Activated naive CD4-positive, alpha-beta T cell (primary cell): ENCODE data around the gene ADAMTS14.
"Not testable (repeated sequence)": the region's sequence is repeated elsewhere in the genome, so short reads cannot be mapped to it uniquely, and the experiment has no call there.

Experiments
- DNase-seq, 4 experiments: peaks; one replicate each; lab custom pipeline; 2025; lab: John Stamatoyannopoulos, UW

Gene ADAMTS14

GRCh38 chr10:70655316-70655715, 17.0 kb upstream of the ADAMTS14 start:
- no peak for DNase-seq

GRCh38 chr10:70656489-70656888, 15.8 kb upstream of the ADAMTS14 start:
- DNase-seq, result no peak

GRCh38 chr10:70657041-70657440, 15.3 kb upstream of the ADAMTS14 start:
- no peak for DNase-seq

DNA sequence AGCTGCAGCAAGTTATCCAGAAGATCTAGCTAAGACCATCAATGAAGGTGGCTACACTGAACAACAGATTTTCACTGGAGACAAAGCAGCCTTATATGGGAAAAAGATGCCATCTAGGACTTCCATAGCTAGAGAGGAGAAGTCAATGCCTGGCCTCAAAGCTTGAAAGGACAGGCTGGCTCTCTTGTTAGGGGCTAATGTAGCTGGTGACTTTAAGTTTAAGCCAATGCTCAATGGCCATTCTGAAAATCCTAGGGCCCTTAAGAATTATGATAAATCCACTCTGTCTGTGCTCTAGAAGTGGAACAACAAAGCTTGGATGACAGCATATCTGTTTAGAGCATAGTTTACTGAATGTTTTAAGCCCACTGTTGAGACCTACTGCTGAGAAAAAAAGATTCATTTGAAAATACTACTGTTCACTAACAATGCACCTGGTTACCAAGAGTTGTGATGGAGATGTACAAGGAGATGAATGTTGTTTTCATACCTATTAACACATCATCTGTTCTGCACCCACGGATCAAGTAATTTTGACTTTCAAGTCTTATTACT, 13.6 kb upstream of the ADAMTS14 start:
- DNase-seq, result no peak

DNA sequence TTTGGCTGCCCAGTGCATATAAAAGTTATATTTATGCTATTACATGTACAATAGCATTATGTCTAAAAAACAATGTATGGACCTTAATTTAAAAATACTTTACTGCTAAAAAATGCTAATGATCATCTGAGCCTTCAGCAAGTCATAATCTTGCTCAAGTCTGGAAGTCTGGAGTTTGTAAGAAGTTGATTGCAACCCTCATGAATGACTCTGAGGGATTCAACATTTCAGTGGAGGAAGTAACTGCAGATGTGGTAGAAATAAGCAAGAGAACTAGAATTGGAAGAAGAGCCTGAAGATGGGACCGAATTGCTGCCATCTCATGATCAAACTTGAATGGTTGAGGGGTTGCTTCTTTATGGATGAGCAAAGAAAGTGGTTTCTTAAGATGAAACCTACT, 13.0 kb upstream of the ADAMTS14 start:
- DNase-seq, result no peak

DNA sequence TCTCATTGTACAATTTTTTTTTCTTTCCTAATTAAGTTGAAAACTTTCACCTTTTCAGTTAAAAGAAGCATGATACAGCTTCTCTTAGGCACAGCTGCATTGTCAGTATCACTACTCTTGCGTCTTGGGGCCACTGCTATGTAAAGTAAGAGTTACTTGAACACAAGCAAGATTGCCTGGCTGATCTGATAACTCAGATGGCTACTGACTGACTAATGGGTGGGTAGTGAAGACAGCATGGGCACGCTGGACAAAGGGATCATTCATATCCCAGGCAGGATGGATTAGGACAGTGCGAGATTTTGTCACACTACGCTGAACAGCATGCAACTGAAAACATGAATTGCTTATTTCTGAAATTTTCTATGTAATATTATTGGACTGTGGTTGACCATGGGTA, 11.6 kb upstream of the ADAMTS14 start:
- DNase-seq, result no peak

DNA sequence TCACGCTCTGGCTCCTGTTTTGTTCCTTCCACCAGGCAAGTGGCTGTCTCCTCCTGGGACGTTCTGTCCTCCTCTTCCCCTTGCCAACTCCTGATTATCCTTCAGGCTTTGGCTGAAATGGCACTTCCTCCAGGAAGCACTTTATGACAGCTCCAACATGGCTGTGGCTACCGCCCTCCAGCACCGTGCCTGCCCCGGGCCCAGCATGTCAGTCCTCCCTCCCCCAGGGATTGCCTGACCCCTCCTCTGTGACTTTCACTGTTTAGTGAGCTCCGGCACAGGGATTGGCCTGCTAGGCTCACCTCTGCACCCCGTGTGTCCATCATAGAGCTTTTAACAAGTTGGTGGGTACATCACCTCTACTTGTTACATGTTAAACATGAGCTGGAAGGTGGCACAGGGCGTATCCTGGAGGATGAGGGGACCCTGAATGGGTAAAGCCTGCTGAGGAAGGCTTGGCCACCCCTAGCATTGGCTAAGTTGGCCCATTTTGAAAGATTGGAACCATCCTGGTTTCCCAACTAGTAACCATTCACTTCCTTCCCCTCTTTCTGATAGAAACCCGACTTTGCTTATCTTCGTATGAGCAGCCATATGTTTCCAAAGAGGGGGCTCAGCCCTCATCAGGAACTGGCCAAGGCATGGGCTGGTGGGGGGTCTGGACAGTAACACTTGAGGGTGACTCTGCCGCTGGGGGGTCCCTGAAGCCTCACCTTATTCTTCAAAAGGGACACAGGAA, 10.5 kb upstream of the ADAMTS14 start:
- DNase-seq, result no peak

- DNase-seq, result no peak
Observed at GRCh38 chr10:70662362-70663220, 9.7 kb upstream of the ADAMTS14 start.

DNA sequence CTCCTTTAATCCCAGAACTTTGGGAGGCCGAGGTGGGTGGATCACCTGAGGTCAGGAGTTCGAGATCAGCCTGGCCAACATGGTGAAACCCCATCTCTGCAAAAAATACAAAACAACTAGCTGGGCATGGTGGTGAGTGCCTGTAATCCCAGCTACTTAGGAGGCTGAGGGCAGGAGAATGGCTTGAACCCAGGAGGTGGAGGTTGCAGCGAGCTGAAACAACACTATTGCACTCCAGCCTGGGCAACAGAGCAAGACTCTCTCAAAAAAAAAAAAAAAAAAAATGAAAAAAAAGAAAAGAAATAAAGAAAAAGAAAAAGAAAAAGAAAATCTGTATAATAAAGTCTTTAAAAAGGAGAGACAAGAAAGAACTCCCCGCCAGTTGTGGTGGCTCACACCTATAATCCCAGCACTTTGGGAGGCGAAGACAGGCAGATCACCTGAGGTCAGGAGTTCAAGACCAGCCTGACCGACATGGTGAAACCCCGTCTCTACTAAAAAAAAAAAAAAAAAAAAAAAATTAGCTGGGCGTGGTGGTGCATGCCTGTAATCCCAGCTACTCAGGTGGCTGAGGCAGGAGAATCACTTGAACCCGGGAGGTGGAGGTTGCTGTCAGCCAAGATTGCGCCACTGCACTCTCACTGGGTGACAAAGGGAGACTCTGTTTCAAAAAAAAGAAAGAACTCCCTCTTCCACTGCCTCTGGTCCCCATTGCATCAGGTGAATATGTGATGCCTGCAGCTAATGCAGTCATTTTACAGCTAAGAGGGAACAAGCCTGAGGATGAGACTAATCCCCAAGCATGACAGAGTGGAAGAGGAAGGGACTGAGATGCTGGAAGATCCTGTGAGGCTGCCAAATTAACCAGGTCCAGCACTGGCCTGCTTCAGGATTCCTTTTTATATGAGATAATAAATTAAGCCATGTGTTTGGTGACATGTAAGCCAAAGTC, 8.6 kb upstream of the ADAMTS14 start:
- DNase-seq, result not testable (repeated sequence)

DNA sequence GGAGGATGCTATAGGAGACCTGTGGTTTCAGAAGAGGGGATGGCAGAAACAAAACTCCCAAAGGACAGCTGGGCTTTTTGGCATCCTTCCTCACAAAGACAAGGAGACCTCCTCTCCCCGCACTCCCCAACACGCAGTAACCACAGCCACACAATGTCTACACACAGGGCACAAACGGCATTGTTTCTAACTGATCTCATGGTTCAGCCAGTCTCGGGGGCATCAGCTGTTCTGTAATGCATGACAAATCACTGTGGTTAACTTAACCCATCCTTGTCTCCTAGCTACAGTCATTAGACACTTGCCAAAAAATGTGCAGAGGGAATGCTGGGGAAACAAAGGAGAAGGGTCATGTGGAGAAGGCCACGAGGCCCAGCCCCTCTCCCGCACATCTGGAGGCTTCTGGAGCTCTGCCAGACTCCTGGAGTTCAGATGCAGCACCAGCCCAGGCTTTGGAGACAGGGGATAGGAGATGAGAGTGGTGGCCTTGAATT, 7.6 kb upstream of the ADAMTS14 start:
- no peak for DNase-seq

- DNase-seq, result no peak
Observed at GRCh38 chr10:70666960-70667798, 5.1 kb upstream of the ADAMTS14 start.

GRCh38 chr10:70667818-70668217, 4.5 kb upstream of the ADAMTS14 start:
- DNase-seq, result not testable (repeated sequence)

- DNase-seq, result no peak
Observed at GRCh38 chr10:70668454-70668970, 3.8 kb upstream of the ADAMTS14 start.

DNA sequence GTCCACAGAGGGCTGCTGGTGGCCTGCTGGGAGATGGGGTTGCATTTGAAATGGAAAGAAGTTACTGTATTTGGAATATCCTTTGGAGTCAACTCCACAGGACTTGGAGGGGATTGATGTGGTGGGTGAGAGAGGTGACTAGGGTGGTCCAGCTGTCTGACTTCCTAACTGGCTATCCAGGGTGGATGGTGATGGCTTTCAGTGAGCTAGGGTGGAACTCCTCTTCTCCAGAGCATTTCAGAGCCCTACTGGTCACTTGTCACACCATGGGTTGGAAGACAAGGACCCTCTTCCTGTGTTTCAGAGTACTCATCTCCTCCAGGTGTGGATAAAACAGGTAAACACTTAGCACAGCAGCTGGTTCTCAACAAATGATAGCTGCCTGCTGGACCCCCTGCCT, 3.3 kb upstream of the ADAMTS14 start:
- DNase-seq, result no peak

- no peak for DNase-seq
Observed at GRCh38 chr10:70669732-70670317, 2.5 kb upstream of the ADAMTS14 start.

DNA sequence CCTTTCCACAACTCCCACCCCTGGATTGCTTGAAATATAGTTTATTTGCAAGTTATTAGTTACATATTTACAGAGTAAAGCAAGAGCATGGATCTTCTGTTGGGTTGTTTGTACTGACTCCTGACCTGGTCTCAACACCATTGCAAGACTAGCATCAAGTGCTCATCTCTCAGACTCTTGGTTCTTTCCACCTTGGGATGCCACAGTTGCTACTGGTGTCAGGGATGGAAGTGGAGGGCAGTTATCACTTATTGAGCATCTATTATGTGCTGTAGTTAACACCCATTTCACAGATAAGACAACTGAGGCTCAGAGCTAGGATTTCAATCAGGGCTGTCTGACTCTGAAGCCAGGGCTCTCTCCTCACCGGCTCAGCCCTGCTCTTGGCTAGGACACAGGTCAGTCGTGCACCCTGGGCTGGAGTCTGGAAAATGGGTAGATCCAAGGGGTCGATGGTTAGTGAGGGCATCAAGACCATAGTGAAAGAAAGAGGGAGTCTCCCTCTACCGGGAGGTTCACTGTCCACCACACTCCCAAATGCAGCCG, 614 bp upstream of the ADAMTS14 start:
- DNase-seq, result no peak

DNA sequence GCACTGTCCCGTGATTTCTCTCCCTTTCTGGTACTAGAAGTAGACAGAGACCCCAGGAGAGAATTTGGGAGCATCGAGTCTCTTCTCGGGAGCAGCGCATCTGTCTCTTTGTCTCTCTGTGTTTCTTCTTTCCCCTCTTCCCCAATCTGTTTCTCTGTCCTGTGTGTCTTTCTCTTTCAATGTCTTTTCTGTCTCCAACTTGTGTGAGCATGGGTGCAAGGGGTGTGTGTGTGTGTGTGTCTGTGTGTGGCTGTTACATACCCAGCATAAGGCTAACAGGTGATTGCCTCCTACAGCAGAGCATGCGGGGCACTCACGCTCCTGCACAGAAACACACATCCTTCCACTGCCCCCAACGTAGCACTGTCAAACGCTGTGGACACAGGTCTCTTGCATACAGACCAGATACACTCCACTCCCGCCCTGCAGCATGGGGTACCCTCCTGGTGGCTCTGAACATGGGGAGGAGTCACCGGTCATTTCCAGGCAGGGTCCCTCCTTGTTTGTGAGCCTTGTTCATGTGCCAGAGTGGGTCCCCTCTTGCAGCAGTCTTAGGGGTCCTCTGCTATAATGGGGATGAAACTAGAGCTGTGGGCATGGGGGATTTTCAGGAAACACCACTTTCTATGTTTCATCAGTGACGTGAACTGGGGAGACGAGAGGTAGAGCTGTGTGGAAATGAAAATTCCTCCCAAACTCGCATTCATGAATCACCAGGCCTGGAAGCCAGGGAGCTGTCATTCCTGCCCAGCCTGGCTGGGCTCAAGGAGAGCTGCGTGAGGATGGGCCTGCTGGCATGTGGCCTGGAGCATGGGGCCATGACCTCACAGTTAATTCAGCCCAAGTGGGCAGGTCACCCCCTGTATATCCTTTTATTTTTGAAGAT, 980 bp downstream of the ADAMTS14 start:
- DNase-seq, result no peak

DNA sequence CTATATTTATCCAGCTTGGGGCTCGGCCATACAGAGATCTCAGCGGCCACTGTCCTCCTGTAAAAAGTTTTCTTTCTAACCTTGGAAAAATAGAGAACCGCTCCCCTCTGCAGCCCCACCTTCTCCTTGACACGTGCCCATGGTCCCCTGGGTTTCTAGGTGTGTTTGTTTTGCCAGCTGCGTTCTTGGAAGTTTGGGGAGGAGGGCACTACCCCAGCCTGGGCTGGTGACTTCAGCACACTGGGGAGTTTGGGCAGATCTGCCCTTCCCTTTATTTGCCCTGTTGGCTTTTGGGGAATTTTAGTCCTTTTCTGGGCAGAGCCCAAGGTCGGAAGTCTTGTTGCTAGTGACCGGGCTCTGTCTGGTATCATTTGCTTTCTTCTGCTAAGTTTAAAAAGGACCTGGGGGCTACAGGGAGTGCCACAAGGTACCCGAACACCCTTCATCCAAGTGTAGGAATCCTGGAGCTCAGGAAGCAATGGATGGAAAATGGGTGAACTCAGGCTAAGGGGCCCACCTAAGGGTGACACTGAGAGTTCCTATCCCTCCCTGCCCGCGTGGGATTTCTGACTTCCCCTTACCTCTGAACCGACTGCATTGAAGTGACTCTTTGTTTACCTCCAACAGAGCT, 1.7 kb downstream of the ADAMTS14 start:
- no peak for DNase-seq
